Neural progenitor cell (in vitro differentiated cells): Measurements from ENCODE around the gene PRPF18. TPM values are rescaled to one million over a fixed set of nuclear protein-coding genes. Genes with fewer than 3 reads are reported as not detected.

ENCODE experiments used
- DNase-seq: peaks from one replicate; pipeline ENCODE4 v3.0.0-alpha.2; 2016; ENCODE audit warnings: low spot score
- H2AFZ ChIP-seq: fragments of 200-600 bp; sonication (generic); replicated peaks from 2 replicates; pipeline ENCODE4 v1.6.1; 2016; ENCODE audit warnings: antibody characterized with exemption
- H3F3A ChIP-seq: fragments of 200-600 bp; sonication (generic); 2 replicates; pipeline ENCODE4 v1.6.1; 2016; ENCODE audit warnings: antibody characterized with exemption, low read depth
- H3K27ac ChIP-seq: fragments of 200-600 bp; sonication (generic); 2 replicates; pipeline ENCODE4 v1.5.1; 2016; ENCODE audit warnings: mild to moderate bottlenecking
- H3K27me3 ChIP-seq: fragments of 200-600 bp; sonication (generic); 2 replicates; pipeline ENCODE4 v1.6.1; 2016; ENCODE audit warnings: mild to moderate bottlenecking, moderate library complexity
- H3K36me3 ChIP-seq: fragments of 200-600 bp; sonication (generic); 2 replicates; pipeline ENCODE4 v1.5.1; 2016
- H3K4me1 ChIP-seq: fragments of 200-600 bp; sonication (generic); 2 replicates; pipeline ENCODE4 v1.6.1; 2016; ENCODE audit warnings: mixed run types
- H3K4me2 ChIP-seq: fragments of 200-600 bp; sonication (generic); 2 replicates; pipeline ENCODE4 v1.6.1; 2016
- H3K4me3 ChIP-seq: fragments of 200-600 bp; sonication (generic); 2 replicates; pipeline ENCODE4 v1.5.1; 2016
- H3K79me2 ChIP-seq: fragments of 200-600 bp; sonication (generic); 2 replicates; pipeline ENCODE4 v1.6.1; 2016; ENCODE audit warnings: low read depth
- H3K9ac ChIP-seq: fragments of 200-600 bp; sonication (generic); 2 replicates; pipeline ENCODE4 v1.6.1; 2016
- H3K9me3 ChIP-seq: fragments of 200-600 bp; sonication (generic); 2 replicates; pipeline ENCODE4 v1.5.1; 2016; ENCODE audit warnings: low read depth
- H4K20me1 ChIP-seq: fragments of 200-600 bp; sonication (generic); 2 replicates; pipeline ENCODE4 v1.6.1; 2016; ENCODE audit warnings: low read depth
- H3K27ac Mint-ChIP-seq: 3 replicates; pipeline ENCODE4 v1.8.0; 2021; ENCODE audit warnings: mixed read lengths
- H3K27me3 Mint-ChIP-seq: 2 replicates; pipeline ENCODE4 v1.8.0; 2022; ENCODE audit warnings: low read depth, mild to moderate bottlenecking, inconsistent platforms, moderate library complexity, mixed read lengths; ENCODE audit not compliant: insufficient read depth
- H3K36me3 Mint-ChIP-seq: 3 replicates; pipeline ENCODE4 v1.8.0; 2021; ENCODE audit warnings: mixed read lengths
- H3K4me1 Mint-ChIP-seq: 3 replicates; pipeline ENCODE4 v1.8.0; 2021; ENCODE audit warnings: mixed read lengths
- H3K4me3 Mint-ChIP-seq: 3 replicates; pipeline ENCODE4 v1.8.0; 2021; ENCODE audit warnings: mild to moderate bottlenecking, moderate library complexity, mixed read lengths
- H3K9me3 Mint-ChIP-seq: 3 replicates; pipeline ENCODE4 v1.8.0; 2020; ENCODE audit warnings: mixed read lengths
- CTCF ChIP-seq: fragments of 200-600 bp; sonication (generic); IDR thresholded peaks from 2 replicates; pipeline ENCODE4 v1.5.1; 2017; ENCODE audit warnings: antibody characterized with exemption, mild to moderate bottlenecking
- EZH2 ChIP-seq: fragments of 200-600 bp; sonication (generic); IDR thresholded peaks from 2 replicates; pipeline ENCODE4 v1.6.1; 2017; ENCODE audit warnings: antibody characterized with exemption, mild to moderate bottlenecking, moderate library complexity
- EZH2phosphoT487 ChIP-seq: fragments of 200-600 bp; sonication (generic); IDR thresholded peaks from 2 replicates; pipeline ENCODE4 v1.6.1; 2017; ENCODE audit warnings: antibody characterized with exemption
- total RNA-seq: library from RNA; depleted of rRNA; stranded (reverse); fragments of >200 nt; gene quantifications from 2 replicates; pipeline ENCODE4 v1.2.3, GENCODE V29; 2015; ENCODE audit warnings: low replicate concordance

The PRPF18 gene
- total RNA-seq, 1 donor from 2014 or later = 30.8 TPM

DNA sequence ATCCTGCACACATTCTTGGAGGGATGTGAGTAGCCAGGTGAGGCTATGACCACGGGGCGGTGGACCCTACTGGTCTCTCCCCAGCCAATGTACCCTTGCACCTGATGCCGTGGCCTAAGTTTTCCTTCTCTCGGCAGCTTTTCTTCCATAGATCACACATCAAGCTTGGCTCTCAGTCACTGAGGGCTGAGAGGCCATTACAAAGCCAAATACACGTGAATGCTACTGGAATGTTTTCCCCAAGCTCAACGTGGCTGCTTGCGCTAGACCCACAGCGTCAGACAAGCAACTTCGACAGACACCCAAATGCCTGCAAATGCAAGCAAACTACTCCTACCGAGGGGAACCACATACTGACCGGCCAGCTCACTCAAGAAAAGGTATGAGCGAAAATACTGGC is 83.1 kb downstream of the PRPF18 start:
- Mint-ChIP-seq H3K36me3 (peaks cover 44% of the 10 kb centered on the region), H3K4me3 (no peak overlapping the region), H3K4me1 (peaks cover 43% of the 10 kb centered on the region), H3K27ac (peak overlapping the region; percentile 94), H3K9me3 (no peaks in the 10 kb centered on the region), H3K27me3 (peaks cover 4% of the 10 kb centered on the region)
- no peak for DNase-seq
- Histone ChIP-seq H3K4me3 (no peak overlapping the region), H3K9ac (no peak overlapping the region), H4K20me1 (no peaks in the 10 kb centered on the region), H3K4me2 (peak overlapping the region; percentile 29), H2AFZ (no peak overlapping the region), H3K27ac (no peak overlapping the region), H3K4me1 (peaks cover 47% of the 10 kb centered on the region), H3K36me3 (no peaks in the 10 kb centered on the region), H3K27me3 (no peaks in the 10 kb centered on the region), H3F3A (peaks cover 25% of the 10 kb centered on the region), H3K9me3 (no peaks in the 10 kb centered on the region), H3K79me2 (no peaks in the 10 kb centered on the region)
- TF ChIP-seq EZH2phosphoT487 = no peak
- TF ChIP-seq CTCF = no peak
- no peak for TF ChIP-seq EZH2

GRCh38 chr10:13670311-13670710 is 83.5 kb downstream of the PRPF18 start:
- H3K9me3 ChIP-seq = no peaks in the 10 kb centered on the region
- no peaks in the 10 kb centered on the region for H4K20me1 ChIP-seq
- H3K4me2 ChIP-seq = peak overlapping the region; percentile 29
- H3K4me3 Mint-ChIP-seq = no peak overlapping the region
- peaks cover 4% of the 10 kb centered on the region for H3K27me3 Mint-ChIP-seq
- no peak overlapping the region for H3K4me3 ChIP-seq
- no peaks in the 10 kb centered on the region for H3K9me3 Mint-ChIP-seq
- no peaks in the 10 kb centered on the region for H3K27me3 ChIP-seq
- H3K27ac ChIP-seq = no peak overlapping the region
- no peaks in the 10 kb centered on the region for H3K79me2 ChIP-seq
- no peak for TF ChIP-seq CTCF
- H3K9ac ChIP-seq = no peak overlapping the region
- H3K36me3 ChIP-seq = no peaks in the 10 kb centered on the region
- peak overlapping the region; percentile 94 for H3K27ac Mint-ChIP-seq
- H3F3A ChIP-seq = peaks cover 25% of the 10 kb centered on the region
- DNase-seq = peak; percentile 52
- no peak overlapping the region for H2AFZ ChIP-seq
- peaks cover 46% of the 10 kb centered on the region for H3K4me1 Mint-ChIP-seq
- peaks cover 50% of the 10 kb centered on the region for H3K4me1 ChIP-seq
- peaks cover 40% of the 10 kb centered on the region for H3K36me3 Mint-ChIP-seq

DNA sequence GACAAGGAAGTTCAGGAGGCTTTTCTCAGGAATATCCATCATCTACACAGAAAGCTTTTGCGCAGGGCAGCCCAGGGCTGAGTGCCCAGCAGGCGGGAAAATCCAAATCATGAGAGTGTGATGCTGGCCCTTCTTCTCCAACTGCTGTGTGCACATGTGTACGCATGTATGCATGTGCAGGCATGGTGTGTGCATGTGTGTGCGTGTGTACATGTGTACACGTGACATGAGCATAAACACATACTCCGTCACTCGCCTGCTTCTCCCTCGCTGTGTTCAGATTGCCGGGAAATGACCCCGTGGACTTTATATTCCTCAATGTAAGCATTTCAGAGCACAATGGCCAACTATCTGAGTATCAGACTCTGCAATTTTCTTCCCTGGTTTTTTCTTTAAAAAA is 85.1 kb downstream of the PRPF18 start:
- H3K27ac ChIP-seq = peak overlapping the region; percentile 54

More for the DNA sequence above, 85.1 kb downstream of the PRPF18 start:
- Histone ChIP-seq H3F3A (peaks cover 25% of the 10 kb centered on the region), H3K4me2 (peak overlapping the region; percentile 67), H3K4me3 (no peak overlapping the region), H3K9me3 (no peaks in the 10 kb centered on the region), H4K20me1 (no peaks in the 10 kb centered on the region), H3K27me3 (no peaks in the 10 kb centered on the region), H3K79me2 (no peaks in the 10 kb centered on the region), H2AFZ (no peak overlapping the region), H3K9ac (no peak overlapping the region), H3K4me1 (peaks cover 50% of the 10 kb centered on the region), H3K36me3 (no peaks in the 10 kb centered on the region)
- Mint-ChIP-seq H3K27me3 (peaks cover 4% of the 10 kb centered on the region), H3K9me3 (no peaks in the 10 kb centered on the region), H3K36me3 (peaks cover 32% of the 10 kb centered on the region), H3K4me1 (peaks cover 46% of the 10 kb centered on the region), H3K4me3 (no peak overlapping the region), H3K27ac (peak overlapping the region; percentile 93)
- DNase-seq = no peak
- TF ChIP-seq EZH2phosphoT487 = no peak
- TF ChIP-seq CTCF = no peak
- TF ChIP-seq EZH2 = no peak
